ENCODE measurements around the gene CCDC81.

DNA sequence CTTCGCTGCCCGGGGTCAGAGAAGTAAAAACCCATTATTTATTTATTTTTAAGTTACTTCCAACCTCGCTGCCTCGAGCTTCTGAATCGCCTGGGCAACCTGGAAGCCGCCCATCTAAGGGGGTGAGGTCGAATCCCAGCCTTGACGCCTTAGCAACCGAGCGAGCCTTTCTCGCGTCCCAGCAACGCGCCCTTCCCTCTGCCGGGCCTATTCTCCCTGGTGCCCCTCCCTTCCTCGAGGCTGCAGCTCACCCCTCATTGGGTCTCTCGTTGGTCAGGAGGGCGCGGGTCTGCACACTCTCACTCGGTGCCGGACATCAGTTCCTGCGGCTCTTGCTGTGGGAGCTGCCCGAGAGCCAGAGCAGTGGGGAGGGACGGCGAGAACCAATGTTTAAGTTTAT lies at the start of gene CCDC81:
- TF ChIP-seq, protein P1, sequence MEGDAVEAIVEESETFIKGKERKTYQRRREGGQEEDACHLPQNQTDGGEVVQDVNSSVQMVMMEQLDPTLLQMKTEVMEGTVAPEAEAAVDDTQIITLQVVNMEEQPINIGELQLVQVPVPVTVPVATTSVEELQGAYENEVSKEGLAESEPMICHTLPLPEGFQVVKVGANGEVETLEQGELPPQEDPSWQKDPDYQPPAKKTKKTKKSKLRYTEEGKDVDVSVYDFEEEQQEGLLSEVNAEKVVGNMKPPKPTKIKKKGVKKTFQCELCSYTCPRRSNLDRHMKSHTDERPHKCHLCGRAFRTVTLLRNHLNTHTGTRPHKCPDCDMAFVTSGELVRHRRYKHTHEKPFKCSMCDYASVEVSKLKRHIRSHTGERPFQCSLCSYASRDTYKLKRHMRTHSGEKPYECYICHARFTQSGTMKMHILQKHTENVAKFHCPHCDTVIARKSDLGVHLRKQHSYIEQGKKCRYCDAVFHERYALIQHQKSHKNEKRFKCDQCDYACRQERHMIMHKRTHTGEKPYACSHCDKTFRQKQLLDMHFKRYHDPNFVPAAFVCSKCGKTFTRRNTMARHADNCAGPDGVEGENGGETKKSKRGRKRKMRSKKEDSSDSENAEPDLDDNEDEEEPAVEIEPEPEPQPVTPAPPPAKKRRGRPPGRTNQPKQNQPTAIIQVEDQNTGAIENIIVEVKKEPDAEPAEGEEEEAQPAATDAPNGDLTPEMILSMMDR (IDR thresholded peaks at IDR 0.05; ENCODE audit: insufficient read depth, low read length) = no peak
- TF ChIP-seq, protein P2, sequence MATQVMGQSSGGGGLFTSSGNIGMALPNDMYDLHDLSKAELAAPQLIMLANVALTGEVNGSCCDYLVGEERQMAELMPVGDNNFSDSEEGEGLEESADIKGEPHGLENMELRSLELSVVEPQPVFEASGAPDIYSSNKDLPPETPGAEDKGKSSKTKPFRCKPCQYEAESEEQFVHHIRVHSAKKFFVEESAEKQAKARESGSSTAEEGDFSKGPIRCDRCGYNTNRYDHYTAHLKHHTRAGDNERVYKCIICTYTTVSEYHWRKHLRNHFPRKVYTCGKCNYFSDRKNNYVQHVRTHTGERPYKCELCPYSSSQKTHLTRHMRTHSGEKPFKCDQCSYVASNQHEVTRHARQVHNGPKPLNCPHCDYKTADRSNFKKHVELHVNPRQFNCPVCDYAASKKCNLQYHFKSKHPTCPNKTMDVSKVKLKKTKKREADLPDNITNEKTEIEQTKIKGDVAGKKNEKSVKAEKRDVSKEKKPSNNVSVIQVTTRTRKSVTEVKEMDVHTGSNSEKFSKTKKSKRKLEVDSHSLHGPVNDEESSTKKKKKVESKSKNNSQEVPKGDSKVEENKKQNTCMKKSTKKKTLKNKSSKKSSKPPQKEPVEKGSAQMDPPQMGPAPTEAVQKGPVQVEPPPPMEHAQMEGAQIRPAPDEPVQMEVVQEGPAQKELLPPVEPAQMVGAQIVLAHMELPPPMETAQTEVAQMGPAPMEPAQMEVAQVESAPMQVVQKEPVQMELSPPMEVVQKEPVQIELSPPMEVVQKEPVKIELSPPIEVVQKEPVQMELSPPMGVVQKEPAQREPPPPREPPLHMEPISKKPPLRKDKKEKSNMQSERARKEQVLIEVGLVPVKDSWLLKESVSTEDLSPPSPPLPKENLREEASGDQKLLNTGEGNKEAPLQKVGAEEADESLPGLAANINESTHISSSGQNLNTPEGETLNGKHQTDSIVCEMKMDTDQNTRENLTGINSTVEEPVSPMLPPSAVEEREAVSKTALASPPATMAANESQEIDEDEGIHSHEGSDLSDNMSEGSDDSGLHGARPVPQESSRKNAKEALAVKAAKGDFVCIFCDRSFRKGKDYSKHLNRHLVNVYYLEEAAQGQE (IDR thresholded peaks at IDR 0.05; ENCODE audit: insufficient replicate concordance, low read depth) = no peak
- no peak for TF ChIP-seq POLR2AphosphoS5 (IDR thresholded peaks at IDR 0.05; ENCODE audit: low read depth)
- no peak for TF ChIP-seq GABPA (IDR thresholded peaks at IDR 0.05; ENCODE audit: low read depth)
